GM12878 (cell line): ENCODE measurements around the gene SEZ6L2. TPM values are rescaled to one million over a fixed set of nuclear protein-coding genes. Genes with fewer than 3 reads are reported as not detected.

Source experiments
- BHLHE40 ChIP-seq, 2 experiments: fragments of 450-650 bp in 1 of 2; IDR thresholded peaks; 2 replicates each; pipeline ENCODE4 v1.6.1; 2011 to 2017; ENCODE audit warnings: low read depth in 2 of 2, borderline replicate concordance in 1 of 2, improper control_type of control experiment in 1 of 2, low read length in 1 of 2, mild to moderate bottlenecking in 1 of 2
- CHD1 ChIP-seq: IDR thresholded peaks from 2 replicates; pipeline ENCODE4 v1.6.1; 2012; ENCODE audit warnings: low read depth, low read length, improper control_type of control experiment
- ESRRA ChIP-seq: IDR thresholded peaks from 2 replicates; pipeline ENCODE4 v1.6.1; 2012; ENCODE audit warnings: mild to moderate bottlenecking, low read length, improper control_type of control experiment
- EZH2 ChIP-seq: IDR thresholded peaks from 2 replicates; pipeline ENCODE4 v1.6.1; 2012; ENCODE audit warnings: low read depth, mild to moderate bottlenecking, control low read depth, inconsistent platforms, low read length, borderline replicate concordance; ENCODE audit not compliant: control insufficient read depth
- FOXK2 ChIP-seq: fragments of 450-650 bp; IDR thresholded peaks from 2 replicates; pipeline ENCODE4 v1.6.1; 2017; ENCODE audit warnings: mild to moderate bottlenecking, moderate library complexity
- GABPA ChIP-seq: IDR thresholded peaks from 2 replicates; pipeline ENCODE4 v1.6.1; 2014; ENCODE audit warnings: antibody characterized with exemption, low read depth, mild to moderate bottlenecking, inconsistent platforms
- HDGF ChIP-seq: fragments of 450-650 bp; IDR thresholded peaks from 2 replicates; pipeline ENCODE4 v1.6.1; 2016; ENCODE audit warnings: antibody characterized with exemption
- IRF4 ChIP-seq: IDR thresholded peaks from 2 replicates; pipeline ENCODE4 v1.6.1; 2011; ENCODE audit warnings: low read depth, low read length
- NFXL1 ChIP-seq: fragments of 450-650 bp; IDR thresholded peaks from 2 replicates; pipeline ENCODE4 v1.6.1; 2017; ENCODE audit warnings: antibody characterized with exemption, mild to moderate bottlenecking, borderline replicate concordance
- NFYB ChIP-seq: IDR thresholded peaks from 2 replicates; pipeline ENCODE4 v1.6.1; 2011; ENCODE audit warnings: low read depth, mild to moderate bottlenecking, low read length, improper control_type of control experiment, moderate library complexity; ENCODE audit not compliant: insufficient read depth
- POLR2A ChIP-seq: IDR thresholded peaks from 2 replicates; pipeline ENCODE4 v1.6.1; 2011; ENCODE audit warnings: low read depth, mild to moderate bottlenecking, low read length
- RCOR1 ChIP-seq: conservative IDR thresholded peaks from 2 replicates; pipeline ENCODE4 v1.6.1; 2012; ENCODE audit warnings: low read depth, low read length, improper control_type of control experiment
- SMAD5 ChIP-seq: IDR thresholded peaks from 2 replicates; pipeline ENCODE4 v1.6.1; 2016; ENCODE audit warnings: antibody characterized with exemption, low read depth
- SP1 ChIP-seq: IDR thresholded peaks from one replicate; pipeline ENCODE4 v1.6.1; 2011; ENCODE audit warnings: low read depth, low read length
- ZBED1 ChIP-seq: IDR thresholded peaks from 2 replicates; pipeline ENCODE4 v1.6.1; 2016; ENCODE audit warnings: borderline replicate concordance
- polyA plus RNA-seq, 11 experiments: library from polyadenylated mRNA; depleted of rRNA in 4 of 11; unstranded in 6 of 11; stranded (reverse) in 5 of 11; fragments of >200 nt; fragmentation: Nextera tagmentation in 4 of 11; fragmentation: Illumina TruSeq in 1 of 11; extraction: Ambion mirVana in 4 of 11; extraction: Trizol in 1 of 11; gene quantifications; 1 replicate in 1 of 11; 2 replicates in 10 of 11; pipeline versions ENCODE4 v1.2.1 to v1.2.3, GENCODE V29; 2011 to 2016; ENCODE audit warnings: inconsistent platforms in 2 of 11, missing spikeins in 2 of 11, low read depth in 1 of 11
- total RNA-seq, 4 experiments: library from RNA; depleted of rRNA in 3 of 4; stranded (reverse); fragments of >200 nt in 3 of 4; fragmentation: Illumina TruSeq in 1 of 4; extraction: Trizol in 1 of 4; gene quantifications; 2 replicates each; pipeline versions ENCODE4 v1.2.1 to v1.2.3, GENCODE V29; 2013 to 2021
- TF ChIP-seq, protein P1 (sequence below): fragments of 150-350 bp; IDR thresholded peaks from 2 replicates; pipeline ENCODE4 v1.6.1; 2014; ENCODE audit warnings: mild to moderate bottlenecking, low read depth, low read length
- TF ChIP-seq, protein P2 (sequence below): fragments of 450-650 bp; formaldehyde crosslinking; IDR thresholded peaks from 2 replicates; pipeline ENCODE4 v1.4.0; 2022; ENCODE audit warnings: mild to moderate bottlenecking, moderate library complexity
- TF ChIP-seq, protein P3 (sequence below): fragments of 450-650 bp; IDR thresholded peaks from 2 replicates; pipeline ENCODE4 v1.6.1; 2017; ENCODE audit warnings: low read depth, mild to moderate bottlenecking, moderate library complexity
- TF ChIP-seq, protein P4 (sequence below): IDR thresholded peaks from 2 replicates; pipeline ENCODE4 v1.6.1; 2011; ENCODE audit warnings: low read depth, mild to moderate bottlenecking, low read length, moderate library complexity, borderline replicate concordance; ENCODE audit errors: extremely low read depth
- TF ChIP-seq, protein P5 (sequence below): fragments of 150-350 bp; IDR thresholded peaks from 2 replicates; pipeline ENCODE4 v1.6.1; 2016; ENCODE audit warnings: low read depth, low read length

Gene SEZ6L2
- total and polyA plus RNA-seq, 10 of the 15 experiments (the other 5 are each of a cell fraction or from before 2014, with no cell fraction given): 0.06 to 0.49 TPM; not detected in 8

DNA sequence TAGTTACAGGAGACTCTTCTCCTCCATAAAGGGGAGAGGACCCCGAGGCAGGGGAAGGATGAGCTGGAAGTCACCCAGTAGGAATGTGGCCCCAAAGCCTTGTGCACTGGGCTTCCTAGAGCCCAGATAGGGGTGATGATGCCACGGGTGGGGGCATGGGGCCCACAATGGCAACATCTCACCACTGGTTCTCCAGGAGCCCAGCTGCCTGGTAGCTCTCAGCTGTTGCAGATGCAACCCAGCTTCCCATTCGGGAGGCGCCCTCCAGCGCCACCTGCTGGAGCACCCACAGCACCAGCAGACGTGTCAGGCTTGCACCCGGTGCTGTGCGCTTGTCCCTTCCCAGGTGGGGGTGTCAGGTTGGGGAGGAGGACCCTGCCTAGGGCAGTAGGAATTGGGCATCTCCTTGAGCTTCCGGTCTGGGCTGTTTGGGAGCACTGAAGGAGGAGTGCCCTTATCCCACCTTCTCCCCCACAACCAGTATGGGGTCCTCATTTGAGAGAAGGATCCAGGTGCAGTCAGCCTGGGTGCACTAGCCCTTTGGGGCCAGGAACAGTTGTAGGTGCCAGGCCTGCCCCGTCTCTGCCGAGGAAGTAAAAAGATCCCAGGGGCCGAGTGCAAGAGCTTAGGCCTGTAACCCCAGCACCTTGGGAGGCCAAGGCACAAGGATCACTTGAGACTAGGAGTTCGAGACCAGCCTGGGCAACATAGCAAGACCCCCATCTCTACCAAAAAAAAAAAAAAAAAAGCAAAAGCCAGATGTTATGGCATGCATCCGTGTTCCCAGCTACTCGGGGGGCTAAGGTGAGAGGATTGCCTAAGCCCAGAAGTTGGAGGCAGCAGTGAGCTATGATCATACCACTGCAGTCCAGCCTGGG lies 50.7 kb downstream of the SEZ6L2 start (continued):
- TF ChIP-seq, protein P1, sequence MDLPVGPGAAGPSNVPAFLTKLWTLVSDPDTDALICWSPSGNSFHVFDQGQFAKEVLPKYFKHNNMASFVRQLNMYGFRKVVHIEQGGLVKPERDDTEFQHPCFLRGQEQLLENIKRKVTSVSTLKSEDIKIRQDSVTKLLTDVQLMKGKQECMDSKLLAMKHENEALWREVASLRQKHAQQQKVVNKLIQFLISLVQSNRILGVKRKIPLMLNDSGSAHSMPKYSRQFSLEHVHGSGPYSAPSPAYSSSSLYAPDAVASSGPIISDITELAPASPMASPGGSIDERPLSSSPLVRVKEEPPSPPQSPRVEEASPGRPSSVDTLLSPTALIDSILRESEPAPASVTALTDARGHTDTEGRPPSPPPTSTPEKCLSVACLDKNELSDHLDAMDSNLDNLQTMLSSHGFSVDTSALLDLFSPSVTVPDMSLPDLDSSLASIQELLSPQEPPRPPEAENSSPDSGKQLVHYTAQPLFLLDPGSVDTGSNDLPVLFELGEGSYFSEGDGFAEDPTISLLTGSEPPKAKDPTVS: no peak
- TF ChIP-seq NFXL1: no peak
- TF ChIP-seq GABPA: no peak
- peak; percentile 32 for TF ChIP-seq SP1
- no peak for TF ChIP-seq ZBED1
- TF ChIP-seq SMAD5: no peak
- TF ChIP-seq ESRRA: no peak
- TF ChIP-seq BHLHE40 (IDR thresholded peaks at IDR 0.05; ENCODE audit: borderline replicate concordance in 1 of 2, low read depth in 2 of 2, low read length in 1 of 2): peak; percentile 23 to 41; a peak in 1 of 4 replicates
- peak; percentile 51 for TF ChIP-seq POLR2A
- TF ChIP-seq, protein P2, sequence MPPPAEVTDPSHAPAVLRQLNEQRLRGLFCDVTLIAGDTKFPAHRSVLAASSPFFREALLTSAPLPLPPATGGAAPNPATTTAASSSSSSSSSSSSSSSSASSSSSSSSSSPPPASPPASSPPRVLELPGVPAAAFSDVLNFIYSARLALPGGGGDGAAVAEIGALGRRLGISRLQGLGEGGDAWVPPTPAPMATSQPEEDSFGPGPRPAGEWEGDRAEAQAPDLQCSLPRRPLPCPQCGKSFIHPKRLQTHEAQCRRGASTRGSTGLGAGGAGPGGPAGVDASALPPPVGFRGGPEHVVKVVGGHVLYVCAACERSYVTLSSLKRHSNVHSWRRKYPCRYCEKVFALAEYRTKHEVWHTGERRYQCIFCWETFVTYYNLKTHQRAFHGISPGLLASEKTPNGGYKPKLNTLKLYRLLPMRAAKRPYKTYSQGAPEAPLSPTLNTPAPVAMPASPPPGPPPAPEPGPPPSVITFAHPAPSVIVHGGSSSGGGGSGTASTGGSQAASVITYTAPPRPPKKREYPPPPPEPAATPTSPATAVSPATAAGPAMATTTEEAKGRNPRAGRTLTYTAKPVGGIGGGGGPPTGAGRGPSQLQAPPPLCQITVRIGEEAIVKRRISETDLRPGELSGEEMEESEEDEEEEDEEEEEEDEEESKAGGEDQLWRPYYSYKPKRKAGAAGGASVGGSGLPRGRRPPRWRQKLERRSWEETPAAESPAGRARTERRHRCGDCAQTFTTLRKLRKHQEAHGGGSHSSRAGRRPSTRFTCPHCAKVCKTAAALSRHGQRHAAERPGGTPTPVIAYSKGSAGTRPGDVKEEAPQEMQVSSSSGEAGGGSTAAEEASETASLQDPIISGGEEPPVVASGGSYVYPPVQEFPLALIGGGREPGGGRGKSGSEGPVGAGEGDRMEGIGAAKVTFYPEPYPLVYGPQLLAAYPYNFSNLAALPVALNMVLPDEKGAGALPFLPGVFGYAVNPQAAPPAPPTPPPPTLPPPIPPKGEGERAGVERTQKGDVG: no peak
- no peak for TF ChIP-seq CHD1
- 0 out of 2 replicates have a peak, but pooled peaks have one; percentile 44 for TF ChIP-seq IRF4
- no peak for TF ChIP-seq FOXK2
- TF ChIP-seq RCOR1: no peak
- TF ChIP-seq EZH2: no peak
- TF ChIP-seq, protein P3, sequence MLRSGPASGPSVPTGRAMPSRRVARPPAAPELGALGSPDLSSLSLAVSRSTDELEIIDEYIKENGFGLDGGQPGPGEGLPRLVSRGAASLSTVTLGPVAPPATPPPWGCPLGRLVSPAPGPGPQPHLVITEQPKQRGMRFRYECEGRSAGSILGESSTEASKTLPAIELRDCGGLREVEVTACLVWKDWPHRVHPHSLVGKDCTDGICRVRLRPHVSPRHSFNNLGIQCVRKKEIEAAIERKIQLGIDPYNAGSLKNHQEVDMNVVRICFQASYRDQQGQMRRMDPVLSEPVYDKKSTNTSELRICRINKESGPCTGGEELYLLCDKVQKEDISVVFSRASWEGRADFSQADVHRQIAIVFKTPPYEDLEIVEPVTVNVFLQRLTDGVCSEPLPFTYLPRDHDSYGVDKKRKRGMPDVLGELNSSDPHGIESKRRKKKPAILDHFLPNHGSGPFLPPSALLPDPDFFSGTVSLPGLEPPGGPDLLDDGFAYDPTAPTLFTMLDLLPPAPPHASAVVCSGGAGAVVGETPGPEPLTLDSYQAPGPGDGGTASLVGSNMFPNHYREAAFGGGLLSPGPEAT: no peak
- no peak for TF ChIP-seq NFYB
- TF ChIP-seq HDGF: no peak; the same call in 1 of the 2 replicates
- TF ChIP-seq, protein P4, sequence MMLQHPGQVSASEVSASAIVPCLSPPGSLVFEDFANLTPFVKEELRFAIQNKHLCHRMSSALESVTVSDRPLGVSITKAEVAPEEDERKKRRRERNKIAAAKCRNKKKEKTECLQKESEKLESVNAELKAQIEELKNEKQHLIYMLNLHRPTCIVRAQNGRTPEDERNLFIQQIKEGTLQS: no peak
- TF ChIP-seq, protein P5, sequence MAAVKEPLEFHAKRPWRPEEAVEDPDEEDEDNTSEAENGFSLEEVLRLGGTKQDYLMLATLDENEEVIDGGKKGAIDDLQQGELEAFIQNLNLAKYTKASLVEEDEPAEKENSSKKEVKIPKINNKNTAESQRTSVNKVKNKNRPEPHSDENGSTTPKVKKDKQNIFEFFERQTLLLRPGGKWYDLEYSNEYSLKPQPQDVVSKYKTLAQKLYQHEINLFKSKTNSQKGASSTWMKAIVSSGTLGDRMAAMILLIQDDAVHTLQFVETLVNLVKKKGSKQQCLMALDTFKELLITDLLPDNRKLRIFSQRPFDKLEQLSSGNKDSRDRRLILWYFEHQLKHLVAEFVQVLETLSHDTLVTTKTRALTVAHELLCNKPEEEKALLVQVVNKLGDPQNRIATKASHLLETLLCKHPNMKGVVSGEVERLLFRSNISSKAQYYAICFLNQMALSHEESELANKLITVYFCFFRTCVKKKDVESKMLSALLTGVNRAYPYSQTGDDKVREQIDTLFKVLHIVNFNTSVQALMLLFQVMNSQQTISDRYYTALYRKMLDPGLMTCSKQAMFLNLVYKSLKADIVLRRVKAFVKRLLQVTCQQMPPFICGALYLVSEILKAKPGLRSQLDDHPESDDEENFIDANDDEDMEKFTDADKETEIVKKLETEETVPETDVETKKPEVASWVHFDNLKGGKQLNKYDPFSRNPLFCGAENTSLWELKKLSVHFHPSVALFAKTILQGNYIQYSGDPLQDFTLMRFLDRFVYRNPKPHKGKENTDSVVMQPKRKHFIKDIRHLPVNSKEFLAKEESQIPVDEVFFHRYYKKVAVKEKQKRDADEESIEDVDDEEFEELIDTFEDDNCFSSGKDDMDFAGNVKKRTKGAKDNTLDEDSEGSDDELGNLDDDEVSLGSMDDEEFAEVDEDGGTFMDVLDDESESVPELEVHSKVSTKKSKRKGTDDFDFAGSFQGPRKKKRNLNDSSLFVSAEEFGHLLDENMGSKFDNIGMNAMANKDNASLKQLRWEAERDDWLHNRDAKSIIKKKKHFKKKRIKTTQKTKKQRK: no peak
